Neuronal stem cell (in vitro differentiated cells): ENCODE measurements around the gene UFD1.

Source experiments
- DNase-seq: peaks from one replicate; pipeline ENCODE4 v3.0.0-alpha.2; 2013; ENCODE audit warnings: low spot score
- H2AFZ ChIP-seq: one replicate; pipeline ENCODE4 v1.6.1; 2013; ENCODE audit warnings: mild to moderate bottlenecking, low read length, inconsistent platforms
- H2AK5ac ChIP-seq: 2 replicates; pipeline ENCODE4 v1.6.1; 2013; ENCODE audit warnings: low read depth, mild to moderate bottlenecking, inconsistent platforms, low read length, moderate library complexity, mixed read lengths
- H2BK120ac ChIP-seq: 2 replicates; pipeline ENCODE4 v1.6.1; 2013; ENCODE audit warnings: low read depth, mild to moderate bottlenecking, inconsistent platforms, low read length, moderate library complexity, mixed read lengths
- H2BK12ac ChIP-seq: one replicate; pipeline ENCODE4 v1.6.1; 2013; ENCODE audit warnings: low read length, inconsistent platforms
- H2BK15ac ChIP-seq: 2 replicates; pipeline ENCODE4 v1.6.1; 2013; ENCODE audit warnings: mild to moderate bottlenecking, low read length, inconsistent platforms, mixed read lengths
- H2BK5ac ChIP-seq: one replicate; pipeline ENCODE4 v1.6.1; 2013; ENCODE audit warnings: inconsistent platforms, mild to moderate bottlenecking, low read length, moderate library complexity
- H3K14ac ChIP-seq: one replicate; pipeline ENCODE4 v1.6.1; 2013; ENCODE audit warnings: low read length, inconsistent platforms
- H3K18ac ChIP-seq: 2 replicates; pipeline ENCODE4 v1.6.1; 2013; ENCODE audit warnings: low read length, inconsistent platforms
- H3K23ac ChIP-seq: 2 replicates; pipeline ENCODE4 v1.6.1; 2013; ENCODE audit warnings: low read depth, mild to moderate bottlenecking, mixed read lengths, low read length, inconsistent platforms; ENCODE audit not compliant: poor library complexity
- H3K27ac ChIP-seq: replicated peaks from 3 replicates; pipeline ENCODE4 v1.5.1; 2013; ENCODE audit warnings: low read length, inconsistent platforms
- H3K27me3 ChIP-seq, 3 experiments: 2 replicates each; pipeline ENCODE4 v1.6.1; 2013; ENCODE audit warnings: low read length in 3 of 3, mild to moderate bottlenecking in 2 of 3, inconsistent platforms in 1 of 3, low read depth in 1 of 3, mixed read lengths in 1 of 3, moderate library complexity in 1 of 3; ENCODE audit not compliant: control insufficient read depth in 3 of 3, insufficient read depth in 3 of 3
- H3K36me3 ChIP-seq, 2 donors: replicated peaks in 1 of 2; 2 replicates each; pipeline ENCODE4 v1.6.1; 2013; ENCODE audit warnings: low read length in 2 of 2; ENCODE audit not compliant: control insufficient read depth in 2 of 2, insufficient read depth in 2 of 2
- H3K4ac ChIP-seq: 2 replicates; pipeline ENCODE4 v1.6.1; 2013; ENCODE audit warnings: inconsistent platforms, mild to moderate bottlenecking, low read length, moderate library complexity
- H3K4me1 ChIP-seq, 2 donors: 1 replicate in 1 of 2; 2 replicates in 1 of 2; pipeline ENCODE4 v1.6.1; 2013; ENCODE audit warnings: low read length in 2 of 2, low read depth in 1 of 2; ENCODE audit not compliant: control insufficient read depth in 2 of 2, insufficient read depth in 1 of 2
- H3K4me2 ChIP-seq: one replicate; pipeline ENCODE4 v1.6.1; 2013; ENCODE audit warnings: mild to moderate bottlenecking, low read length, inconsistent platforms; ENCODE audit not compliant: insufficient read depth, poor library complexity, severe bottlenecking
- H3K4me3 ChIP-seq, 2 donors: 2 replicates each; pipeline ENCODE4 v1.5.1; 2013; ENCODE audit warnings: low read length in 2 of 2, mild to moderate bottlenecking in 2 of 2, inconsistent platforms in 1 of 2, moderate library complexity in 1 of 2
- H3K79me1 ChIP-seq: one replicate; pipeline ENCODE4 v1.6.1; 2013; ENCODE audit warnings: low read depth, mild to moderate bottlenecking, inconsistent platforms, low read length, moderate library complexity
- H3K9ac ChIP-seq: one replicate; pipeline ENCODE4 v1.6.1; 2013; ENCODE audit warnings: mild to moderate bottlenecking, low read depth, low read length, inconsistent platforms; ENCODE audit not compliant: poor library complexity
- H3K9me3 ChIP-seq, 2 donors: replicated peaks in 1 of 2; 2 replicates each; pipeline versions ENCODE3 to v1.6.1; 2013; ENCODE audit warnings: low read length in 2 of 2, mild to moderate bottlenecking in 2 of 2, inconsistent platforms in 1 of 2, low read depth in 1 of 2, mixed read lengths in 1 of 2, moderate library complexity in 1 of 2; ENCODE audit not compliant: control insufficient read depth in 2 of 2, insufficient read depth in 1 of 2
- H4K8ac ChIP-seq: one replicate; pipeline ENCODE4 v1.6.1; 2013; ENCODE audit warnings: low read depth, mild to moderate bottlenecking, inconsistent platforms, low read length, moderate library complexity
- H4K91ac ChIP-seq: one replicate; pipeline ENCODE4 v1.6.1; 2013; ENCODE audit warnings: low read length, low read depth, mild to moderate bottlenecking, inconsistent platforms; ENCODE audit not compliant: poor library complexity
- WGBS, 2 donors: extraction: QIAGEN DNeasy Blood & Tissue Kit; methylation state at CpG; one replicate each; pipeline ENCODE4 v1.1.7; 2013; ENCODE audit warnings: missing lambda C conversion rate in 2 of 2, mixed read lengths in 1 of 2; ENCODE audit not compliant: insufficient read length in 2 of 2, insufficient replicate concordance in 1 of 2; ENCODE audit errors: extremely low coverage in 2 of 2; 5-methylcytosine and 5-hydroxymethylcytosine counted together

Gene UFD1

GRCh38 chr22:19422440-19423301 is 56.3 kb downstream of the UFD1 start:
- H3K9me3 ChIP-seq = peaks cover 0 to 3% of the 10 kb centered on the region in 2 donors
- no peak overlapping the region for H4K91ac ChIP-seq
- H3K4me1 ChIP-seq = peaks cover 0 to 10% of the 10 kb centered on the region in 2 donors
- H3K36me3 ChIP-seq = peaks cover 7 to 22% of the 10 kb centered on the region in 2 donors
- no peak overlapping the region for H2BK15ac ChIP-seq
- no peak overlapping the region for H3K18ac ChIP-seq
- no peak overlapping the region for H3K27ac ChIP-seq
- no CpG with 5 or more reads among the region's 11 CpGs for WGBS, 2 donors
- H2AFZ ChIP-seq = no peak overlapping the region
- peak overlapping the region; percentile 57 for H2BK5ac ChIP-seq
- H3K27me3 ChIP-seq = no peaks in the 10 kb centered on the region
- H3K79me1 ChIP-seq = peaks cover 24% of the 10 kb centered on the region
- no peak overlapping the region for H4K8ac ChIP-seq
- H3K9ac ChIP-seq = peak overlapping the region; percentile 9
- H2AK5ac ChIP-seq = no peak overlapping the region
- H3K4me2 ChIP-seq = no peak overlapping the region
- no peak overlapping the region for H3K14ac ChIP-seq
- no peak overlapping the region for H3K4ac ChIP-seq
- no peak for DNase-seq
- no peak overlapping the region for H2BK120ac ChIP-seq
- H3K4me3 ChIP-seq = peak overlapping the region in 1 of 2 donors; percentile 49
- H2BK12ac ChIP-seq = no peak overlapping the region
- no peak overlapping the region for H3K23ac ChIP-seq

DNA sequence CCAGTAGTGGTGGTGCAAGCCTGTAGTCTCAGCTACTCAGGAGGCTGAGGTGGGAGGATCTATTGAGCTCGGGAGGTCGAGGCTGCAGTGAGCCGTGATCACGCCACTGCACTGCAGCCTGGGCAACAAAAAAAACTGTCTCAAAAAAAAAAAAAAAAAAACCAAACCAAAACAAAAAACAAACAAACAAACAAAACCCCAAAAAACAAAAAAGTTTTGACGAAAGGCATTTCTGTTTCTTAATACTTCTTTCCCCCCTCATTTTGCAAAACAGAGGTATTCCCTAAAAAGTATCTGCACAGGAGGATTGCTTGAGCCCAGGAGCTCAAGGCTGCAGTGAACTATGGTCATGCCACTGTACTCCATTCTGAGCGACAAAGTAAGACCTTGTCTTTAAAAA is 58.7 kb downstream of the UFD1 start:
- Histone ChIP-seq H4K8ac (no peak overlapping the region), H3K9ac (no peak overlapping the region), H3K79me1 (peaks cover 25% of the 10 kb centered on the region), H3K18ac (no peak overlapping the region), H2AK5ac (no peak overlapping the region), H4K91ac (no peak overlapping the region), H2AFZ (no peak overlapping the region), H2BK5ac (no peak overlapping the region), H3K27ac (no peak overlapping the region), H3K27me3 (no peaks in the 10 kb centered on the region), H3K4me2 (no peak overlapping the region), H3K14ac (no peak overlapping the region), H2BK120ac (no peak overlapping the region), H3K23ac (no peak overlapping the region), H3K4me3 (no peak overlapping the region), H3K4me1 (peaks cover 0 to 10% of the 10 kb centered on the region in 2 donors), H3K36me3 (peaks cover 5 to 23% of the 10 kb centered on the region in 2 donors), H2BK12ac (no peak overlapping the region), H3K9me3 (peaks cover 0 to 11% of the 10 kb centered on the region in 2 donors), H2BK15ac (no peak overlapping the region), H3K4ac (no peak overlapping the region)
- 100% methylated on average over 1 of the region's 6 CpGs; no CpG with 5 or more reads in 1 of the 2 donors for WGBS, 2 donors
- no peak for DNase-seq

DNA sequence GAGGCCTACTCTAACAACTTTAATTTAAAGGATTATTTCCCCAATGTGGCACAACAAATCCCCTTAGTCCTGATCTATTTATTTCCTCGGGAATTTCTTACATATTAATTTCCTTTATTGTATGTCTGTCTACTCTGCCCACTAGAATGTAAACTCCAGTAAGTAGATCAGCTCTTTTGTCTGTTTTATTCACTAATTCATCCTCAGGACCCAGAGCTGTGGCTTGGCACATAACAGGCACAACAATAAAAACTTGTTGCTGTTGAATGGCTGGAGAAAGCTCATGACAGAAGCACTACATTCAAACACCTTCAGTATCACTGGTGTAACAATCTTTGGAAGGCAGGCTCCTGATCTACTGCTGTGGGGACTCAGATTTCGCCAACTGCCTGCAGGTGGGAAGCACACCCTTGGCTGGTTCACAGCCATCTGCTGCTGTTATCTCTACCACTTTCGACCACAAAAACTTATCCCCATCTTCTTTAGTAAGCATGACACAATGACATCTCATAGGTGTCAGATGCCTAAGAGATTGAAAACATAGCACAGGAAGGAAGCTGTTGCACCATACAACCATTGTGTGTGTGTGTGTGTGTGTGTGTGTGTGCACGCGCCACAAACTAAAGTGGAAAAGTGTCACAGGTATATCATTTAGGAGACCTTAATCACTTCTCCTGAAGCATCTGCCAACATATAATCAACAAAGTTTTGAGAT is 59.4 kb downstream of the UFD1 start:
- H3K4me2 ChIP-seq = no peak overlapping the region
- H3K9me3 ChIP-seq = peaks cover 0 to 11% of the 10 kb centered on the region in 2 donors
- peaks cover 0 to 10% of the 10 kb centered on the region in 2 donors for H3K4me1 ChIP-seq
- no peak overlapping the region for H2AFZ ChIP-seq
- no peak overlapping the region for H4K91ac ChIP-seq
- peaks cover 21% of the 10 kb centered on the region for H3K79me1 ChIP-seq
- H3K36me3 ChIP-seq = peaks cover 3 to 16% of the 10 kb centered on the region in 2 donors
- no peak overlapping the region for H3K14ac ChIP-seq
- H3K27ac ChIP-seq = no peak overlapping the region
- H3K23ac ChIP-seq = no peak overlapping the region
- no peak overlapping the region for H2BK5ac ChIP-seq
- H3K27me3 ChIP-seq = no peaks in the 10 kb centered on the region
- no peak overlapping the region for H2AK5ac ChIP-seq
- H4K8ac ChIP-seq = no peak overlapping the region
- H3K4me3 ChIP-seq = no peak overlapping the region
- H3K18ac ChIP-seq = no peak overlapping the region
- H3K4ac ChIP-seq = no peak overlapping the region
- no peak overlapping the region for H3K9ac ChIP-seq
- H2BK120ac ChIP-seq = no peak overlapping the region
- H2BK15ac ChIP-seq = no peak overlapping the region
- no peak overlapping the region for H2BK12ac ChIP-seq
- DNase-seq = no peak
- no CpG with 5 or more reads among the region's 5 CpGs for WGBS, 2 donors

DNA sequence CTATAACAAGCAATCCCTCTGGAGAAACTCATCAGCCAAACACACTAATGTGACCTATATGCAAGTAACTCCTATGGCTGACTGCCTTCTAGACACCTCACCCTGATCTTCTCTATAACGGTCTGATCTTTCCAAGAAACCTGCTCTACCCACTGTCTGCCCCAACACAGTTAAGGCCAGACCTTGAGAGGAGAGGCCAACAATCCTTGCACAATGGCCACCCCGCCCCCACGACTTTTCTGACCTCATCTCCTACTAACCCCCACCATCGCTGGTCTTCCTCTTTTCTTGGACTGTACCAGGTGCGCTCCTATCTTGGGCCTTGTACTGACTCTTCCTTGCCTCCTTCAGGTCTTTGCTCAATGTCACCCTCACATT is 59.9 kb downstream of the UFD1 start:
- Histone ChIP-seq H3K36me3 (peaks cover 1 to 11% of the 10 kb centered on the region in 2 donors), H3K27ac (no peak overlapping the region), H3K14ac (no peak overlapping the region), H3K4me1 (peaks cover 0 to 10% of the 10 kb centered on the region in 2 donors), H2AK5ac (no peak overlapping the region), H3K27me3 (no peaks in the 10 kb centered on the region), H2BK12ac (no peak overlapping the region), H3K79me1 (peaks cover 20% of the 10 kb centered on the region), H3K4me3 (no peak overlapping the region), H3K18ac (no peak overlapping the region), H3K4me2 (no peak overlapping the region), H3K9ac (no peak overlapping the region), H2AFZ (no peak overlapping the region), H2BK15ac (no peak overlapping the region), H4K8ac (no peak overlapping the region), H4K91ac (no peak overlapping the region), H3K23ac (no peak overlapping the region), H2BK5ac (no peak overlapping the region), H3K9me3 (peaks cover 0 to 11% of the 10 kb centered on the region in 2 donors), H3K4ac (no peak overlapping the region), H2BK120ac (no peak overlapping the region)
- no CpG with 5 or more reads among the region's 5 CpGs for WGBS, 2 donors
- no peak for DNase-seq
